ENCODE results near the gene PGAP6.
A peak's percentile ranks its signal among the peaks of the same experiment; 100 is the strongest.

Gene PGAP6

DNA sequence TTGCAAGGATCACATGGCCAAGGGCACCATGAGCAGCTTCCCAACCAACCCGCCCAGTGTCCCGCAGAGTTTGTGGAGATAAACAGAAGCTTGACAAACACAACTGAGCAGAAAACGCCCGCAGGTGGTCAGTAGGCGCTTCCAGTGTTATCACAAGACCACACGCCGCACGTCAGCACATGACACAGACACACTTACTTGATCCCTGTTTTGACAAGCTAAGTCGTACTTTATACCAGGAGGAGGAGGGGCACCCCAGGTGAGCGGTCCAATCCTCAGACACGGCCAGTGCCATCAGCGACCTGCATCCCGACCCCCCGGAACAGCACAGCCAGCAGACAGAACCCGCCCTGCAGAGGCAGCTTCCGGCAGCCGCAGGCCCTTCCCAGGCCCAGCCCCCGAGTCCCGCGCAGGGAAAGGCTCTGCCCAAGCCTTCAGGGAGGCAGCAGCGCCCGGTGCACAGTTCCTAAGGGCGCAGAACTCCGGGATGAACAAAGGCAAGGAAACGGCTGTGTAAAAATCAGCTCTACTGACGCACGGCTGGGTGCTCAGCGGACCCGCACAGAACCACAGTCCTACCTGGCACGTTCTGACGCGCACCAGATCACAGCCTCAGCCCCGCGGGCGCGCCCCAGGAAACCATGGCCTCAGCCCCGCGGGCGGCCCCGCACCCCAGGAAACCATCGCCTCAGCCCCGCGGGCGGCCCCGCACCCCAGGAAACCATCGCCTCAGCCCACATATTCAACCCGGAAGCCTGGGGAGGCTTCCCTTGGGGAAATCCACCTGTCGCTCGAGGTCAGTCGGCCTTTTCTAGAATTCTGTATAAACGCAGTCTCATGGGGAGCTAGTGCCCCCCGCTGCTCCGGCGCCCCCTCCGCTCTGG is 57.1 kb downstream of the PGAP6 start:
- Mint-ChIP-seq H3K9me3 (ENCODE audit: low read depth) (no peaks in the 10 kb centered on the region), H3K4me1 (ENCODE audit: low read depth) (peaks cover 58% of the 10 kb centered on the region), H3K27ac (no peak overlapping the region), H3K4me3 (peak overlapping the region; percentile 72), H3K27me3 (no peaks in the 10 kb centered on the region), H3K36me3 (no peaks in the 10 kb centered on the region)

- H3K9me3 Mint-ChIP-seq (ENCODE audit: low read depth): no peaks in the 10 kb centered on the region
- H3K4me3 Mint-ChIP-seq: peak overlapping the region; percentile 72
- H3K27me3 Mint-ChIP-seq: no peaks in the 10 kb centered on the region
- peaks cover 62% of the 10 kb centered on the region for H3K4me1 Mint-ChIP-seq (ENCODE audit: low read depth)
- no peak overlapping the region for H3K27ac Mint-ChIP-seq
- no peaks in the 10 kb centered on the region for H3K36me3 Mint-ChIP-seq
These were observed 57.7 kb downstream of the PGAP6 start for GRCh38 chr16:324201-324450.

DNA sequence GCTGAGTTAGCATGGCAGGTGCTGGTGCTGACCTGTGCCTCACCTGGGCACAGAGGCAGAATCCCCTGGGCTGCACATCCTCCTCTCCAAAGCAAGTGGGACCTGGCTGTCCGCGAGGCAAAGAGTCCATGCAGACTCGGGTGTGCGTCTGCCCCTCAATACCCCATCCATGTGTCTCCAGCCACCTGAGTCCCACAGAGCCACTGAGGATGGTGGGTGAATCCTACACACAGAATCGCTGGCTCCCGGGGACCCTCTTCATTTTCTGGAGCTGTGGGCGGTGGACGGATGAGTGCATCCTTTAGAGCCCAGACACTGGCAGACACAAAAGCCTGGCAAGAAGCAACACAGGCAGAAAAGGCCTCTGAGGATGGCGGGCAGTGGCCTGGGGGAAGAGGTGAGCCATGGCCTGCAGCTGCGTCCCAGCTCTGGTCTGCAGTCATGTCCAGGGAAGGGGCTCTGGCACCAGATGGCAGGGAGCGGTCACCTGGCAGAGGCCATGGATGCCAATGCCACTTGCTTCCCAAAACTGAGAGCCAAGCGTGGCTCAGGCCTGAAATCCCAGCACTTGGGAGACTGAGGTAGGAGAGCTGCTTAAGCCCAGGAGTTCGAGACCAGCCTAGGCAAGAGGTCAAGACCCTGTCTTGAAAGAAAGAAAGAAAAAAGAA is 59.2 kb downstream of the PGAP6 start:
- Mint-ChIP-seq H3K4me3 (no peak overlapping the region), H3K27me3 (no peaks in the 10 kb centered on the region), H3K36me3 (no peaks in the 10 kb centered on the region), H3K27ac (no peak overlapping the region), H3K4me1 (ENCODE audit: low read depth) (peaks cover 71% of the 10 kb centered on the region), H3K9me3 (ENCODE audit: low read depth) (no peaks in the 10 kb centered on the region)

DNA sequence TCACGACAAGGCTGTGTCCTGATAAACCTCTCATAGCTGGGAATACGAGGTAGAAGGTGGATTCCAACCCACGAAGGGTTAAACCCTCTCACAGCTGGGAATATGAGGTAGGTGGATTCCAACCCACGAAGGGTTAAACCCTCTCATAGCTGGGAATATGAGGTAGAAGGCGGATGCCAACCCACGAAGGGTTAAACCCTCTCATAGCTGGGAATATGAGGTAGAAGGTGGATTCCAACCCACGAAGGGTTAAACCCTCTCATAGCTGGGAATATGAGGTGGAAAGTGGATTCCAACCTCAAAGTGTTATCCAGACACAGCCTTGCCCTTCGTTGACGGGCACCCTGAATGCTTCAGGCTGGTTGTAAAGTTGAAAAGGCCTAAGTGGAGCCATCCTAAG is 60.2 kb downstream of the PGAP6 start:
- no peaks in the 10 kb centered on the region for H3K9me3 Mint-ChIP-seq (ENCODE audit: low read depth)
- H3K27me3 Mint-ChIP-seq: no peaks in the 10 kb centered on the region
- H3K27ac Mint-ChIP-seq: peak overlapping the region; percentile 64
- H3K36me3 Mint-ChIP-seq: no peaks in the 10 kb centered on the region
- H3K4me3 Mint-ChIP-seq: no peak overlapping the region
- peaks cover 68% of the 10 kb centered on the region for H3K4me1 Mint-ChIP-seq (ENCODE audit: low read depth)
